GM19463 (cell line): ENCODE measurements around the gene SOCS6.
"Not testable (repeated sequence)": the region's sequence is repeated elsewhere in the genome, so short reads cannot be mapped to it uniquely, and the experiment has no call there.

ENCODE experiments used
- ATAC-seq: cut with Tn5 transposase; IDR thresholded peaks from one replicate; pipeline ENCODE4 v1.9.1; 2021; ENCODE audit warnings: mild to moderate bottlenecking, moderate library complexity; ENCODE audit not compliant: unreplicated experiment

Gene SOCS6

GRCh38 chr18:70288851-70289328, at the start of gene SOCS6:
SOCS6 (plus strand) TSS chr18:70289045; CDS start chr18:70324669, 35,624 bp downstream.
- peak; percentile 69 for ATAC-seq

- no peak for ATAC-seq
These were observed 45.5 kb upstream of the SOCS6 start for GRCh38 chr18:70243131-70243929.

GRCh38 chr18:70246061-70246466, 42.8 kb upstream of the SOCS6 start:
- no peak for ATAC-seq

- no peak for ATAC-seq
These were observed 39.7 kb upstream of the SOCS6 start for GRCh38 chr18:70249118-70249517.

GRCh38 chr18:70249861-70250260, 39.0 kb upstream of the SOCS6 start:
- not testable (repeated sequence) for ATAC-seq

GRCh38 chr18:70250781-70251180, 38.1 kb upstream of the SOCS6 start:
- ATAC-seq: no peak

- no peak for ATAC-seq
These were observed 32.7 kb upstream of the SOCS6 start for GRCh38 chr18:70256184-70256583.

GRCh38 chr18:70256994-70257393, 31.9 kb upstream of the SOCS6 start:
- ATAC-seq: no peak

- ATAC-seq: no peak
These were observed 30.6 kb upstream of the SOCS6 start for GRCh38 chr18:70258243-70258642.

- ATAC-seq: no peak
These were observed 28.2 kb upstream of the SOCS6 start for GRCh38 chr18:70260683-70261082.

- no peak for ATAC-seq
These were observed 27.6 kb upstream of the SOCS6 start for GRCh38 chr18:70261141-70261788.

- ATAC-seq: no peak
These were observed 25.5 kb upstream of the SOCS6 start for GRCh38 chr18:70263336-70263735.

- no peak for ATAC-seq
These were observed 17.1 kb upstream of the SOCS6 start for GRCh38 chr18:70271742-70272141.

GRCh38 chr18:70273021-70273420, 15.8 kb upstream of the SOCS6 start:
- no peak for ATAC-seq

GRCh38 chr18:70276416-70277191, 12.2 kb upstream of the SOCS6 start:
- ATAC-seq: no peak

- ATAC-seq: no peak
These were observed 9.4 kb upstream of the SOCS6 start for GRCh38 chr18:70279470-70279869.

GRCh38 chr18:70280007-70280925, 8.6 kb upstream of the SOCS6 start:
- ATAC-seq: no peak

- ATAC-seq: no peak
These were observed 3.7 kb upstream of the SOCS6 start for GRCh38 chr18:70284976-70285620.

GRCh38 chr18:70287731-70288130, 1.1 kb upstream of the SOCS6 start:
- ATAC-seq: no peak
